GM10266 (cell line): ENCODE measurements around the gene E2F3.

Experiments used
- DNase-seq: peaks from one replicate; pipeline ENCODE4 v3.0.0; 2012; ENCODE audit errors: extremely low spot score
- CTCF ChIP-seq: IDR thresholded peaks from 2 replicates; pipeline ENCODE4 v1.5.1; 2012; ENCODE audit warnings: mild to moderate bottlenecking, low read depth; ENCODE audit not compliant: control insufficient read depth, insufficient read depth; ENCODE audit errors: missing control alignments

The E2F3 gene

GRCh38 chr6:20401205-20402091 is at the start of gene E2F3:
E2F3 (plus strand) TSS chr6:20401879; CDS start chr6:20402233, 354 bp downstream.
- DNase-seq: peak; percentile 99
- TF ChIP-seq CTCF: no peak

GRCh38 chr6:20352346-20352745 is 49.3 kb upstream of the E2F3 start:
- no peak for TF ChIP-seq CTCF
- DNase-seq: no peak

GRCh38 chr6:20353134-20353533 is 48.5 kb upstream of the E2F3 start:
- no peak for DNase-seq
- TF ChIP-seq CTCF: no peak

GRCh38 chr6:20354366-20354765 is 47.3 kb upstream of the E2F3 start:
- no peak for TF ChIP-seq CTCF
- DNase-seq: no peak

- no peak for TF ChIP-seq CTCF
- no peak for DNase-seq
Observed at GRCh38 chr6:20360471-20361119, 41.1 kb upstream of the E2F3 start.

- no peak for TF ChIP-seq CTCF
- DNase-seq: no peak
Observed at GRCh38 chr6:20362623-20363022, 39.1 kb upstream of the E2F3 start.

- TF ChIP-seq CTCF: no peak
Observed at GRCh38 chr6:20364327-20364726, 37.4 kb upstream of the E2F3 start.

More at GRCh38 chr6:20364327-20364726, 37.4 kb upstream of the E2F3 start:
- DNase-seq: no peak
